Superior temporal gyrus (tissue), 1 donor: Measurements from ENCODE around the gene ZNF683.
"Not testable (repeated sequence)": the region's sequence is repeated elsewhere in the genome, so short reads cannot be mapped to it uniquely, and the experiment has no call there.

ENCODE experiments used
- DNase-seq: peaks from one replicate; pipeline ENCODE4 v3.0.0-alpha.2; 2016; ENCODE audit errors: extremely low spot score

ZNF683 gene

GRCh38 chr1:26385063-26385462 lies 12.5 kb upstream of the ZNF683 start:
- DNase-seq = not testable (repeated sequence)

- no peak for DNase-seq
Measured at GRCh38 chr1:26384076-26384475, 11.5 kb upstream of the ZNF683 start.

GRCh38 chr1:26378879-26379251 lies 6.3 kb upstream of the ZNF683 start:
- DNase-seq = no peak

- DNase-seq = no peak
Measured at GRCh38 chr1:26378088-26378878, 5.7 kb upstream of the ZNF683 start.

GRCh38 chr1:26376050-26376449 lies 3.5 kb upstream of the ZNF683 start:
- DNase-seq = no peak

- no peak for DNase-seq
Measured at GRCh38 chr1:26375081-26375480, 2.5 kb upstream of the ZNF683 start.

GRCh38 chr1:26374361-26374760 lies 1.8 kb upstream of the ZNF683 start:
- not testable (repeated sequence) for DNase-seq

GRCh38 chr1:26373789-26374188 lies 1.2 kb upstream of the ZNF683 start:
- no peak for DNase-seq

GRCh38 chr1:26373281-26373680 lies 731 bp upstream of the ZNF683 start:
- DNase-seq = no peak

- no peak for DNase-seq
Measured at GRCh38 chr1:26372039-26372438, 511 bp downstream of the ZNF683 start.

- DNase-seq = no peak
Measured at GRCh38 chr1:26370591-26371382, 1.8 kb downstream of the ZNF683 start.

- no peak for DNase-seq
Measured at GRCh38 chr1:26368486-26368885, 4.1 kb downstream of the ZNF683 start.

- no peak for DNase-seq
Measured at GRCh38 chr1:26368006-26368405, 4.5 kb downstream of the ZNF683 start.

GRCh38 chr1:26367441-26367840 lies 5.1 kb downstream of the ZNF683 start:
- no peak for DNase-seq

GRCh38 chr1:26364956-26365355 lies 7.6 kb downstream of the ZNF683 start:
- no peak for DNase-seq

GRCh38 chr1:26363549-26364448 lies 8.8 kb downstream of the ZNF683 start:
- peak; percentile 71 for DNase-seq

- no peak for DNase-seq
Measured at GRCh38 chr1:26362331-26362730, 10.2 kb downstream of the ZNF683 start.

GRCh38 chr1:26361605-26362122 lies 10.9 kb downstream of the ZNF683 start:
- no peak for DNase-seq

- no peak for DNase-seq
Measured at GRCh38 chr1:26360807-26361604, 11.5 kb downstream of the ZNF683 start.

- DNase-seq = no peak
Measured at GRCh38 chr1:26359981-26360806, 12.4 kb downstream of the ZNF683 start.
